Upper lobe of right lung (tissue), 1 donor: ENCODE data around the gene HOXB1. TPM values are rescaled to one million over a fixed set of nuclear protein-coding genes. Genes with fewer than 3 reads are reported as not detected.

Source experiments
- ATAC-seq: fragments of 200-7000 bp; cut with Tn5 transposase; one replicate; pipeline ENCODE4 v1.9.1; 2020; ENCODE audit warnings: mild to moderate bottlenecking, moderate library complexity
- DNase-seq: peaks from one replicate; pipeline ENCODE4 v3.0.0-alpha.2; 2020
- H3K27ac ChIP-seq: fragments of 200-600 bp; one replicate; pipeline ENCODE4 v1.8.0; 2022
- H3K27me3 ChIP-seq: fragments of 200-600 bp; one replicate; pipeline ENCODE4 v1.8.0; 2022; ENCODE audit warnings: mild to moderate bottlenecking
- H3K36me3 ChIP-seq: fragments of 200-600 bp; one replicate; pipeline ENCODE4 v1.8.0; 2022
- H3K4me1 ChIP-seq: fragments of 200-600 bp; one replicate; pipeline ENCODE4 v1.8.0; 2022
- H3K4me3 ChIP-seq: fragments of 200-600 bp; one replicate; pipeline ENCODE4 v1.8.0; 2022; ENCODE audit warnings: mild to moderate bottlenecking
- H3K9me3 ChIP-seq: fragments of 200-600 bp; one replicate; pipeline ENCODE4 v1.8.0; 2022
- CTCF ChIP-seq: fragments of 200-600 bp; IDR thresholded peaks from one replicate; pipeline ENCODE4 v1.8.0; 2022; ENCODE audit warnings: antibody characterized with exemption
- intact Hi-C: fragments of 100-400 bp; cut with DNase I; formaldehyde crosslinking; loops from one replicate; pipeline ENCODE4 v1.11.0; 2022
- total RNA-seq: library from RNA; stranded (reverse); fragmentation: NEBNext Ultra II Directional; extraction: Animal tissue kit (Norgen Biotek cat#: 25700); gene quantifications from one replicate; pipeline ENCODE4 v1.2.1, GENCODE V29; 2021
- donor health status: DM: no; HTN: yes; CAD: no; lungs with severe emphysema.

Gene HOXB1
- total RNA-seq, 1 donor from 2014 or later: not detected

GRCh38 chr17:48549914-48550501, 19.2 kb upstream of the HOXB1 start:
- peaks cover 52% of the 10 kb centered on the region for H3K27me3 ChIP-seq

GRCh38 chr17:48549281-48549630, 18.4 kb upstream of the HOXB1 start:
- H3K9me3 ChIP-seq: no peaks in the 10 kb centered on the region
- peaks cover 8% of the 10 kb centered on the region for H3K4me1 ChIP-seq
- H3K36me3 ChIP-seq: no peaks in the 10 kb centered on the region
- no peak for TF ChIP-seq CTCF
- H3K4me3 ChIP-seq: no peak overlapping the region
- intact Hi-C loops: no loop called here
- ATAC-seq (no peak), DNase-seq (no peak)
- H3K27ac ChIP-seq: peak overlapping the region; percentile 66
- H3K27me3 ChIP-seq: peaks cover 50% of the 10 kb centered on the region

More at GRCh38 chr17:48549914-48550501, 19.2 kb upstream of the HOXB1 start:
- no peaks in the 10 kb centered on the region for H3K36me3 ChIP-seq
- DNase-seq (no peak), ATAC-seq (no peak)
- TF ChIP-seq CTCF: no peak
- H3K9me3 ChIP-seq: no peaks in the 10 kb centered on the region
- H3K27ac ChIP-seq: peak overlapping the region; percentile 66
- intact Hi-C loops: no loop called here
- H3K4me1 ChIP-seq: peaks cover 7% of the 10 kb centered on the region
- H3K4me3 ChIP-seq: no peak overlapping the region

GRCh38 chr17:48548523-48549280, 17.9 kb upstream of the HOXB1 start:
- intact Hi-C loops: no loop called here
- ATAC-seq: no peak
- DNase-seq: no peak
- no peaks in the 10 kb centered on the region for H3K9me3 ChIP-seq
- H3K36me3 ChIP-seq: no peaks in the 10 kb centered on the region
- TF ChIP-seq CTCF: no peak
- H3K27me3 ChIP-seq: peaks cover 50% of the 10 kb centered on the region
- H3K4me1 ChIP-seq: peaks cover 8% of the 10 kb centered on the region
- peak overlapping the region; percentile 66 for H3K27ac ChIP-seq
- H3K4me3 ChIP-seq: no peak overlapping the region

- Histone ChIP-seq H3K4me1 (peaks cover 8% of the 10 kb centered on the region), H3K27me3 (peaks cover 48% of the 10 kb centered on the region)
- no peak for ATAC-seq
These were observed 17.2 kb upstream of the HOXB1 start for GRCh38 chr17:48547808-48548522.

More at GRCh38 chr17:48547808-48548522, 17.2 kb upstream of the HOXB1 start:
- H3K36me3 ChIP-seq: no peaks in the 10 kb centered on the region
- peak overlapping the region; percentile 67 for H3K27ac ChIP-seq
- H3K9me3 ChIP-seq: no peaks in the 10 kb centered on the region
- no peak for DNase-seq
- TF ChIP-seq CTCF: no peak
- intact Hi-C loops: no loop called here
- peak overlapping the region; percentile 35 for H3K4me3 ChIP-seq
